ENCODE data around the gene ZGRF1.

ZGRF1 gene

GRCh38 chr4:112517911-112518310 lies 118.8 kb downstream of the ZGRF1 start:
- peak; percentile 49 for DNase-seq (ENCODE audit: low spot score)

DNA sequence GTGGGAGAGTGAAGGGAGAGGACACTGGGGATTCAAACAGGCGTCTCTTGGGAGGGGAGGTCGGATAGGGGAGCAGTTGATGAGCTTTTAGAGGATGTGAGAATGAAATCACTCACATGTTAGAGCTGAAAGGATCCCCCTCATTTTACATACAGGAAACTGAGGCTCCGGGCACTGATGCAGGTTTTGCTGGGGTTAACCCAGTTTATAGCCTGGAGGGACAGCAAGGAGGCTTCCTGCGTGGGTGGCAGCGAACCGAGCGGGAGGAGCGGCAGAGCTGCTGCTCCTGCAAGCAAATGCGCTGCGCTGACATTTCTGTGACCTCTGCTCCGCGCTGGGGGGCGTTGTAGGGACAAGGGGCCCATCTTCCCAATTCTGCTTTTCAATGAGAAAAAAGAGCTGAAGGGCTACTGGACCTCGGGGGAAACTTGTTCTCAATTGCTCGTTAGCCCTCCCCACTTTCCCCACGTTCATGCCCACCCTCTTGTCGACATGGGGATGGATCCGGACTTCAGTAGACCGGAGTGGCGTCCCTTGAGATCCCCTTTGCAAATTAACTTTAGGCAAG lies 119.6 kb downstream of the ZGRF1 start:
- TF ChIP-seq, protein P1, sequence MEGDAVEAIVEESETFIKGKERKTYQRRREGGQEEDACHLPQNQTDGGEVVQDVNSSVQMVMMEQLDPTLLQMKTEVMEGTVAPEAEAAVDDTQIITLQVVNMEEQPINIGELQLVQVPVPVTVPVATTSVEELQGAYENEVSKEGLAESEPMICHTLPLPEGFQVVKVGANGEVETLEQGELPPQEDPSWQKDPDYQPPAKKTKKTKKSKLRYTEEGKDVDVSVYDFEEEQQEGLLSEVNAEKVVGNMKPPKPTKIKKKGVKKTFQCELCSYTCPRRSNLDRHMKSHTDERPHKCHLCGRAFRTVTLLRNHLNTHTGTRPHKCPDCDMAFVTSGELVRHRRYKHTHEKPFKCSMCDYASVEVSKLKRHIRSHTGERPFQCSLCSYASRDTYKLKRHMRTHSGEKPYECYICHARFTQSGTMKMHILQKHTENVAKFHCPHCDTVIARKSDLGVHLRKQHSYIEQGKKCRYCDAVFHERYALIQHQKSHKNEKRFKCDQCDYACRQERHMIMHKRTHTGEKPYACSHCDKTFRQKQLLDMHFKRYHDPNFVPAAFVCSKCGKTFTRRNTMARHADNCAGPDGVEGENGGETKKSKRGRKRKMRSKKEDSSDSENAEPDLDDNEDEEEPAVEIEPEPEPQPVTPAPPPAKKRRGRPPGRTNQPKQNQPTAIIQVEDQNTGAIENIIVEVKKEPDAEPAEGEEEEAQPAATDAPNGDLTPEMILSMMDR (IDR thresholded peaks at IDR 0.05; ENCODE audit: extremely low read depth, missing control alignments), result peak; percentile 12
- DNase-seq (ENCODE audit: low spot score), result peak; percentile 81

More at GRCh38 chr4:112517911-112518310, 118.8 kb downstream of the ZGRF1 start:
- TF ChIP-seq, protein P1 (IDR thresholded peaks at IDR 0.05; ENCODE audit: extremely low read depth, missing control alignments), result no peak

DNA sequence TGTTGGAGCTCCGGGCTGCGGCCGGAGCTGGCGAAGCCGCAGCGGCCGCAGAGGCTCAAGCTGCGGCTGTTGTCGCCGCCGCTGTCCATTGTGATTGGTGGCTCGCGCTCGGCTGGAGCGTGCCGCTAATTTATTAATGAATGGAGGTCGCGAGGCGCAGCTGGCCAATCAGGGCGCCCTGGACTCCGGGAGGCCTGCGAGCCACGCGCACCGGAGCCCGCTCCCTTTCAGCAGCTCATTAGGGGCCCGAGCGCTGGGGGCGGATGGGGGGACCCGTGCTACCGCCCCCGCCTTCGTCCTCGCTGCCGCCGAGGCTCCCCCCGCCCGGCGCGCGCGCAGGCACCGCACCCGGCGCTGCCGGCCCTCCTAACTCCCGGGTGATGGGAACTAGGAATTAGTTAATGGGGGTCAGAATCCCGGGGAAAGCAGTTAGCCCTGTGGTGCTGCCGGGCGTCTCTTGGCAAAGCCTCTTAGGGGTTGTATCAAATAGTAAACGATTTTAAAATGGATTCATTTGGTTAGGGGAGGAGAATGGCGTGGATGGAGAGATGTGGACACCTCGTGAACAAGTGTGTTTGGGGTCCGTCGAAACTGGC lies 120.1 kb downstream of the ZGRF1 start:
- DNase-seq (ENCODE audit: low spot score), result peak; percentile 88
- TF ChIP-seq, protein P1 (IDR thresholded peaks at IDR 0.05; ENCODE audit: extremely low read depth, missing control alignments), result no peak

- DNase-seq (ENCODE audit: low spot score), result peak; percentile 59
- TF ChIP-seq, protein P1 (IDR thresholded peaks at IDR 0.05; ENCODE audit: extremely low read depth, missing control alignments), result no peak
These were observed 120.6 kb downstream of the ZGRF1 start, which contains the start of gene NEUROG2 for GRCh38 chr4:112516066-112516470. Gene NEUROG2, minus strand, starts transcription at chr4:112516180. Its CDS starts 705 bp downstream, at chr4:112515475.

GRCh38 chr4:112515198-112516065 lies 121.3 kb downstream of the ZGRF1 start:
- TF ChIP-seq, protein P1 (IDR thresholded peaks at IDR 0.05; ENCODE audit: extremely low read depth, missing control alignments), result no peak
- peak; percentile 82 for DNase-seq (ENCODE audit: low spot score)

GRCh38 chr4:112514647-112515197 lies 122.0 kb downstream of the ZGRF1 start:
- TF ChIP-seq, protein P1 (IDR thresholded peaks at IDR 0.05; ENCODE audit: extremely low read depth, missing control alignments), result peak; percentile 31
- DNase-seq (ENCODE audit: low spot score), result peak; percentile 70
